K562 (cell line): ENCODE results near the gene TLCD1. TPM values are rescaled to one million over a fixed set of nuclear protein-coding genes. Genes with fewer than 3 reads are reported as not detected.
A peak's percentile ranks its signal among the peaks of the same experiment; 100 is the strongest.

Experiments used
- CCAR2 ChIP-seq: fragments of 200-400 bp; formaldehyde crosslinking; IDR thresholded peaks from 2 replicates; pipeline ENCODE4 v1.6.1; 2017; ENCODE audit warnings: mild to moderate bottlenecking, low read depth, low read length
- FIP1L1 ChIP-seq: fragments of 200-400 bp; formaldehyde crosslinking; IDR thresholded peaks from 2 replicates; pipeline ENCODE4 v1.6.1; 2018; ENCODE audit warnings: mild to moderate bottlenecking, low read depth, low read length; ENCODE audit not compliant: poor library complexity, severe bottlenecking
- FOXA1 ChIP-seq: fragments of 450-650 bp; IDR thresholded peaks from 2 replicates; pipeline ENCODE4 v1.6.1; 2016; ENCODE audit warnings: mild to moderate bottlenecking, borderline replicate concordance
- FOXP1 ChIP-seq: sonication (generic); formaldehyde crosslinking; IDR thresholded peaks from 2 replicates; pipeline ENCODE4 v1.8.0; 2022; ENCODE audit warnings: mild to moderate bottlenecking, missing genetic modification reagents
- HOXB6 ChIP-seq: fragments of 250-450 bp; sonication (Bioruptor Pico); IDR thresholded peaks from 2 replicates; pipeline ENCODE4 v1.5.1; 2022; ENCODE audit warnings: mild to moderate bottlenecking, borderline replicate concordance
- IFI16 ChIP-seq: fragments of 250-450 bp; sonication (Bioruptor Pico); IDR thresholded peaks from 2 replicates; pipeline ENCODE4 v2.1.2; 2022; ENCODE audit warnings: mild to moderate bottlenecking, inconsistent platforms
- PPARD ChIP-seq: fragments of 250-450 bp; sonication (Bioruptor Pico); IDR thresholded peaks from 2 replicates; pipeline ENCODE4 v1.8.0; 2022; ENCODE audit warnings: inconsistent platforms, mild to moderate bottlenecking, moderate library complexity
- RAD21 ChIP-seq, 2 experiments: fragments of 250-450 bp in 1 of 2; fragments of 450-650 bp in 1 of 2; sonication (Bioruptor Pico) in 1 of 2; formaldehyde crosslinking in 1 of 2; IDR thresholded peaks in 1 of 2; conservative IDR thresholded peaks in 1 of 2; 2 replicates each; pipeline versions ENCODE4 v1.4.0 to v1.8.0; 2020 to 2022; ENCODE audit warnings: mild to moderate bottlenecking in 2 of 2, moderate library complexity in 1 of 2
- RBFOX2 ChIP-seq: fragments of 200-400 bp; formaldehyde crosslinking; IDR thresholded peaks from 2 replicates; pipeline ENCODE4 v1.6.1; 2017; ENCODE audit warnings: low read depth, mild to moderate bottlenecking, low read length, moderate library complexity
- RFX1 ChIP-seq: fragments of 450-650 bp; IDR thresholded peaks from 2 replicates; pipeline ENCODE4 v1.6.1; 2016; ENCODE audit warnings: mild to moderate bottlenecking, moderate library complexity
- RFX7 ChIP-seq: fragments of 250-450 bp; sonication (Bioruptor Pico); IDR thresholded peaks from 2 replicates; pipeline ENCODE4 v1.5.1; 2021; ENCODE audit warnings: mild to moderate bottlenecking
- SMARCA5 ChIP-seq: fragments of 450-650 bp; IDR thresholded peaks from 2 replicates; pipeline ENCODE4 v1.6.1; 2016
- ZNF133 ChIP-seq: fragments of 250-450 bp; sonication (Bioruptor Pico); IDR thresholded peaks from 2 replicates; pipeline ENCODE4 v1.4.0; 2020; ENCODE audit warnings: mild to moderate bottlenecking
- ZNF408 ChIP-seq: fragments of 250-450 bp; sonication (Bioruptor Pico); IDR thresholded peaks from 2 replicates; pipeline ENCODE4 v1.4.0; 2020; ENCODE audit warnings: low read depth, mild to moderate bottlenecking, moderate library complexity
- ZNF551 ChIP-seq: fragments of 250-450 bp; sonication (Bioruptor Pico); IDR thresholded peaks from 2 replicates; pipeline ENCODE4 v1.5.0; 2021; ENCODE audit warnings: mild to moderate bottlenecking, moderate library complexity
- ZNF583 ChIP-seq: fragments of 250-450 bp; sonication (Bioruptor Pico); IDR thresholded peaks from 2 replicates; pipeline ENCODE4 v1.4.0; 2020
- ZNF699 ChIP-seq: fragments of 250-450 bp; sonication (Bioruptor Pico); IDR thresholded peaks from 2 replicates; pipeline ENCODE4 v1.8.0; 2021; ENCODE audit warnings: mild to moderate bottlenecking, moderate library complexity; ENCODE audit not compliant: insufficient replicate concordance
- polyA plus RNA-seq, 8 experiments: library from polyadenylated mRNA; depleted of rRNA in 4 of 8; stranded (reverse) in 5 of 8; unstranded in 3 of 8; fragments of >200 nt; fragmentation: Nextera tagmentation in 2 of 8; fragmentation: Illumina TruSeq in 1 of 8; extraction: Ambion mirVana in 2 of 8; extraction: Trizol in 1 of 8; gene quantifications; 2 replicates each; pipeline versions ENCODE4 v1.2.1 to v1.2.3, GENCODE V29; 2011 to 2014; ENCODE audit warnings: inconsistent platforms in 1 of 8, missing spikeins in 1 of 8
- total RNA-seq, 7 experiments: library from RNA; depleted of rRNA in 6 of 7; stranded (reverse); fragments of >200 nt in 6 of 7; fragmentation: Illumina TruSeq in 2 of 7; extraction: Trizol in 2 of 7; gene quantifications; 2 replicates each; pipeline versions ENCODE4 v1.2.1 to v1.2.3, GENCODE V29; 2011 to 2021; ENCODE audit warnings: low replicate concordance in 1 of 7
- TF ChIP-seq, protein P1 (sequence below): sonication (generic); formaldehyde crosslinking; IDR thresholded peaks from 2 replicates; pipeline ENCODE4 v1.8.0; 2022; ENCODE audit warnings: mild to moderate bottlenecking, missing genetic modification reagents
- TF ChIP-seq, protein P2 (sequence below): IDR thresholded peaks from 3 replicates; pipeline ENCODE4 v1.6.1; 2011; ENCODE audit warnings: borderline replicate concordance, mild to moderate bottlenecking; ENCODE audit not compliant: insufficient read length, insufficient read depth
- TF ChIP-seq, protein P3 (sequence below): fragments of 450-650 bp; formaldehyde crosslinking; IDR thresholded peaks from 2 replicates; pipeline ENCODE4 v1.4.0; 2022; ENCODE audit warnings: missing genetic modification characterization

TLCD1 gene
- total and polyA plus RNA-seq, 9 of the 15 experiments (the other 6 are each of a cell fraction or from before 2014, with no cell fraction given) = 6.8 to 37.7 (median 21.7) TPM

DNA sequence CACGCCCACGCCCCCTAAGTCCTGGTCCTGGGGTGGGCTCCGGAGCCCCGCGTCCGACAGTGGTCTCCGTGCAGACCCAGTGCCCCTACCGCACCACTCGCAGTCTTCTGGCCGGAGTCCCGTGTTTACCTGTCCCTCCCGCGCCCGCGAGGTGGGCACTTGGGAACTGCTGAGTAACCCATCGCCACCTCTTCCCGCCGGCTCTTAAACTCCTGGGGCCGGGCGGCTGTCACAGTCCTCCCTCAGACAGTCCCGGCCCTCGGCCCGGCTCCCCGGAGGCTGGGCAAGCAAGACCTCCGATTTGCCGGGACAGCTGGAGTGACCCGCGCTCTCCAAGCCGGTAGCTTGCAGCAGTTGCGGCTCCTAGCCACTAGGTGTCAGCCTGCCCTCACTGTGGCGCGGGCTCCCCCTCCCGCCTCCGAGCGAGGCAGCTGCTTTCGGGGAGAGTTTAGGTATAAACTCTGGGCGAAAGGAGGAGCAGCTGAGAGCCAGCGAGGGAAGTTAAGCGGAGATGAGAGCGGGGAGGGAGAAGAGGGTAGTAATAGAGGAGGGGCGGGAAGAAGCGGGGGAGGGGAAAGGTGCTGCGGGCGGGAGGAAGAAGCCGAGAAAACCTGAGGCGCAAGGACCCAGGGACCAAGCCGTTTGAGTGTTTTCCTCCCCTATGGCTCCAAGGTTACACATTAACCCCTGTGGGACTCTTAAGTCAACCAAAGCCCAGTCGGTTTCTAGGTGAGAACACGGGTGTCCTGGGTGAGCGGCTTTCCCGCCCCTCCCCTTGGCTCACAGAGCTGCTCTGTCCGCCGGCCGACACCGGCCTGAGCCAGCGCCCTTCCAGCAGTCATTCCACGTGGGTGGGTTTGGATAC, 826 bp upstream of the TLCD1 start (continued):
- TF ChIP-seq RFX1 = no peak
- TF ChIP-seq RFX7 = no peak
- peak; percentile 65 for TF ChIP-seq RBFOX2
- no peak for TF ChIP-seq CCAR2
- TF ChIP-seq, protein P1, sequence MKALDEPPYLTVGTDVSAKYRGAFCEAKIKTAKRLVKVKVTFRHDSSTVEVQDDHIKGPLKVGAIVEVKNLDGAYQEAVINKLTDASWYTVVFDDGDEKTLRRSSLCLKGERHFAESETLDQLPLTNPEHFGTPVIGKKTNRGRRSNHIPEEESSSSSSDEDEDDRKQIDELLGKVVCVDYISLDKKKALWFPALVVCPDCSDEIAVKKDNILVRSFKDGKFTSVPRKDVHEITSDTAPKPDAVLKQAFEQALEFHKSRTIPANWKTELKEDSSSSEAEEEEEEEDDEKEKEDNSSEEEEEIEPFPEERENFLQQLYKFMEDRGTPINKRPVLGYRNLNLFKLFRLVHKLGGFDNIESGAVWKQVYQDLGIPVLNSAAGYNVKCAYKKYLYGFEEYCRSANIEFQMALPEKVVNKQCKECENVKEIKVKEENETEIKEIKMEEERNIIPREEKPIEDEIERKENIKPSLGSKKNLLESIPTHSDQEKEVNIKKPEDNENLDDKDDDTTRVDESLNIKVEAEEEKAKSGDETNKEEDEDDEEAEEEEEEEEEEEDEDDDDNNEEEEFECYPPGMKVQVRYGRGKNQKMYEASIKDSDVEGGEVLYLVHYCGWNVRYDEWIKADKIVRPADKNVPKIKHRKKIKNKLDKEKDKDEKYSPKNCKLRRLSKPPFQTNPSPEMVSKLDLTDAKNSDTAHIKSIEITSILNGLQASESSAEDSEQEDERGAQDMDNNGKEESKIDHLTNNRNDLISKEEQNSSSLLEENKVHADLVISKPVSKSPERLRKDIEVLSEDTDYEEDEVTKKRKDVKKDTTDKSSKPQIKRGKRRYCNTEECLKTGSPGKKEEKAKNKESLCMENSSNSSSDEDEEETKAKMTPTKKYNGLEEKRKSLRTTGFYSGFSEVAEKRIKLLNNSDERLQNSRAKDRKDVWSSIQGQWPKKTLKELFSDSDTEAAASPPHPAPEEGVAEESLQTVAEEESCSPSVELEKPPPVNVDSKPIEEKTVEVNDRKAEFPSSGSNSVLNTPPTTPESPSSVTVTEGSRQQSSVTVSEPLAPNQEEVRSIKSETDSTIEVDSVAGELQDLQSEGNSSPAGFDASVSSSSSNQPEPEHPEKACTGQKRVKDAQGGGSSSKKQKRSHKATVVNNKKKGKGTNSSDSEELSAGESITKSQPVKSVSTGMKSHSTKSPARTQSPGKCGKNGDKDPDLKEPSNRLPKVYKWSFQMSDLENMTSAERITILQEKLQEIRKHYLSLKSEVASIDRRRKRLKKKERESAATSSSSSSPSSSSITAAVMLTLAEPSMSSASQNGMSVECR (CRISPR knock-in tag) = peak; percentile 98
- TF ChIP-seq FOXA1 = no peak
- peak; percentile 89 for TF ChIP-seq FIP1L1
- TF ChIP-seq, protein P2, sequence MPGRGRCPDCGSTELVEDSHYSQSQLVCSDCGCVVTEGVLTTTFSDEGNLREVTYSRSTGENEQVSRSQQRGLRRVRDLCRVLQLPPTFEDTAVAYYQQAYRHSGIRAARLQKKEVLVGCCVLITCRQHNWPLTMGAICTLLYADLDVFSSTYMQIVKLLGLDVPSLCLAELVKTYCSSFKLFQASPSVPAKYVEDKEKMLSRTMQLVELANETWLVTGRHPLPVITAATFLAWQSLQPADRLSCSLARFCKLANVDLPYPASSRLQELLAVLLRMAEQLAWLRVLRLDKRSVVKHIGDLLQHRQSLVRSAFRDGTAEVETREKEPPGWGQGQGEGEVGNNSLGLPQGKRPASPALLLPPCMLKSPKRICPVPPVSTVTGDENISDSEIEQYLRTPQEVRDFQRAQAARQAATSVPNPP = no peak
- no peak for TF ChIP-seq FOXP1 (CRISPR knock-in tag)
- no peak for TF ChIP-seq IFI16
- TF ChIP-seq, protein P3, sequence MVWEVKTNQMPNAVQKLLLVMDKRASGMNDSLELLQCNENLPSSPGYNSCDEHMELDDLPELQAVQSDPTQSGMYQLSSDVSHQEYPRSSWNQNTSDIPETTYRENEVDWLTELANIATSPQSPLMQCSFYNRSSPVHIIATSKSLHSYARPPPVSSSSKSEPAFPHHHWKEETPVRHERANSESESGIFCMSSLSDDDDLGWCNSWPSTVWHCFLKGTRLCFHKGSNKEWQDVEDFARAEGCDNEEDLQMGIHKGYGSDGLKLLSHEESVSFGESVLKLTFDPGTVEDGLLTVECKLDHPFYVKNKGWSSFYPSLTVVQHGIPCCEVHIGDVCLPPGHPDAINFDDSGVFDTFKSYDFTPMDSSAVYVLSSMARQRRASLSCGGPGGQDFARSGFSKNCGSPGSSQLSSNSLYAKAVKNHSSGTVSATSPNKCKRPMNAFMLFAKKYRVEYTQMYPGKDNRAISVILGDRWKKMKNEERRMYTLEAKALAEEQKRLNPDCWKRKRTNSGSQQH = 0 out of 2 replicates have a peak, but pooled peaks have one; percentile 30
- TF ChIP-seq SMARCA5 = no peak
- no peak for TF ChIP-seq PPARD (CRISPR knock-in tag)
- no peak for TF ChIP-seq ZNF133 (CRISPR knock-in tag)
- no peak for TF ChIP-seq ZNF551 (CRISPR knock-in tag)
- TF ChIP-seq RAD21 (CRISPR knock-in tag; conservative IDR thresholded peaks at IDR 0.05 in 1 of 2, IDR thresholded peaks at IDR 0.05 in 1 of 2) = peak; percentile 100
- no peak for TF ChIP-seq HOXB6 (CRISPR knock-in tag)
- TF ChIP-seq ZNF408 = no peak
- peak; percentile 49; the same call in 1 of the 2 replicates for TF ChIP-seq ZNF583 (CRISPR knock-in tag)
- TF ChIP-seq ZNF699 (CRISPR knock-in tag) = no peak
